Suppressor macrophage (primary cell): ENCODE measurements around the gene STXBP6.
A peak's percentile ranks its signal among the peaks of the same experiment; 100 is the strongest.
"Not testable (repeated sequence)": the region's sequence is repeated elsewhere in the genome, so short reads cannot be mapped to it uniquely, and the experiment has no call there.

Experiments
- DNase-seq, 4 experiments: peaks; one replicate each; pipeline ENCODE4 v3.0.0-alpha.2; 2020 to 2022

STXBP6 gene

DNA sequence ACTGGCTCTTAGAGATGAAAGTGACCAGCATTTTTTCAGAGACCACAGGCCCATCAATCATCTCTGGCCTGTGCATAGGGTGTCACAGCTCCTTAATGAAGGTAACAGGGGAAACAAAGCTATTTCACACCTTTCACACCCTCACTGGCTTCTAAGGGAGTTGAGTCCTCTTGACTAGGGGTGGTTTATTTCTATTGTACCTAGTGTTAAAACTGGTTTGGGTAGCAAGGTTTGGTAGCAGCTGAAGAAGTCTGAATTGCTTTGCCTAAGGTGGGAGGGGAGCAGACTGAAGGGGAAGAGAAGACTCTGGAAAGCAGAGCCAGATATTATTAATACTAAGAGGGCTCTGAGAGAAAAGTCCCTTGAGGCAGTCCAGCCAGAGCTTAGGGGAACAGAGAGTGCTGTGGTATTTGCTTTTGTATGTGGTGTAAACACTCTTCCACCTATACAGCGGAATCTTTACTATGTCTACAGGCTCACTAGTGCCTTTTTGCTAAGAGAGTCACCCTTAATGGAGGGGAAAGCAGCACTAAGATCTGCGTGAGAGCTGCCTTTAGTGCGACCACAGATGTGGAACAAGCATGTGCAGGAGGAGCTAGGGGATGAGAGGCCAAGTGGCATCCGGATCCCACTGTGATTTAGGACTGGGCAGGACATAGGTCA, 95.8 kb downstream of the STXBP6 start:
- DNase-seq = no peak

DNA sequence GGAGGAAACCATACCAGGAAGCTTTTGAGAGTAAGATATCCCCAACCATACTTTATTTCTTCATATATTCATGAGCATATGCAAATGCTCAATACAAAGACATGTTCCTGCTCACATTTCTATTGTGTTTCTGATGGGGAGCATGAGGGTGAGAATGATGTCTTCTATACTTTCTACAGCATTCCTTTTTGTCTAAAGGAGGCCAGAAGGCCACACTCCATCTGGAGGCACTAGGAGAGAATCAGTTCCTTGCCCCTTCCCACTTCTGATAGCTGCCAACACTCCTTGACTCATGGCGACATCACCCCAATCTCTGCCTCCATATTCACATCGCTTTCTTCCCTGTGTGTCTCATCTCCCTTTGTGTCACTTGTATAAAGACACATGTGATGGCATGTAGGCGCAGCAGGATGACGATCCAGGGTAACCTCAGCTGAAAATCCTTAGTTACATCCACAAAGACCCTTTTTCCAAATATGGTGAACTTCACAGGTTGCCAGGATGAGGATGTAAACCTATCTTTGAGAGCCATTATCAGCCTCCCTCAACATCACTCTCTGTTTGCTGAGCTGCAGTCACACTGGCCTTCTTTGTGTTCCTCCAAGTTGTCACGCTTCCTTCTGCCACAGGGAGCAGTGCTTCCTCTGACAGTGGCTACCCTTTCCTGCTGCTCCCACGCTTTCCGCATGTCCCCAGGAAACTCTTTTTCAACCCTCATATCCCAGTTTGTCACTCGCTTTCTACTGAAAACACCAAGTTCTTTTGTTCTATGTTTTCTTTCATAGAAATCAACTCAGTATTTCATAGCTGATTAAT, 96.9 kb downstream of the STXBP6 start:
- DNase-seq = peak in 3 of 4 experiments; percentile 3 to 17 (median 16)

DNA sequence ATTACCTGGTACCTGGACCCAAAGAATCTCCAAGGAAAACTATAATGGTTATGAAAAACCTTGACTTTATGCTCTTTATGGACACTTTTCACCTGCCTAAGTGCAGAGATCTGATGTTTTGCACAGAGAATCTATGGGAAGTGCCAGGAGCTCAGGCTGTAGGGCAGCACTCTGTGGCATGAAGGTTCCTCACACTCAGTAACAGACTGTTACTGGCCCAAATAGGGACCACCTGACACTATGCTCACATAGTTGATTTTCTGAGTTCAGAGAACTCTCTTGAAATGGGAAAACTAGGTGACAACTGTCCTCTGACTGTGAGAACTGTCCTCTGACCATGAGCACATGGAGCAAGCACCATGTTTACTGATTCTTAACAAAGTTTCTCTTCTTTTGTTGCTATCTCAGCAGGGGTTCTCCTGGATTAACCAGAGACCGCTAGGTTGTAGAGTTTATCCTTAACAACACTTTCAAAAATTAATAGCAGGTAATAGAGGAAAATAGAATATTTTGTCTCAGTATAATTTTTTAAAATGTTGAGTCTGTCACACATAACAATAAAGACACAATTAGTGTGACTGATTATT, 101.6 kb downstream of the STXBP6 start:
- DNase-seq = no peak

DNA sequence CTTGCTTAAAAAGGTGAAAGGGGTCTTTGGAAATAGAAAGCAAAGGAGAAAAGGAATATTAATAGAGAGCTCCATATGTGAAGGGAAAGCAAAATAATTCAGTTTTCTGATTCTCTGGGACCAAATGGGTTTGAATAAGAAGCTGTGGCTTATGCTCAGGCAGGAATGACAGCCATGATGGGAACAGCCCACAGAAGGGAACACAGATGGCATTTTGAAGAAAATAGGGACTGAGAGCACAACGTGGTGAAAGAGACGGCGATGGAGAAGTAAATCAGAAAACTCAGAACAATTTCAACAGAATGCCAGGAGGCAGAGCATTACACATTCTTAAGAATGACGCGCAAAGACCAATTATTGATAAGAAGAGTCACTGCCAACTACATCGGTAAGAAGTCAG, 102.8 kb downstream of the STXBP6 start:
- no peak for DNase-seq

DNA sequence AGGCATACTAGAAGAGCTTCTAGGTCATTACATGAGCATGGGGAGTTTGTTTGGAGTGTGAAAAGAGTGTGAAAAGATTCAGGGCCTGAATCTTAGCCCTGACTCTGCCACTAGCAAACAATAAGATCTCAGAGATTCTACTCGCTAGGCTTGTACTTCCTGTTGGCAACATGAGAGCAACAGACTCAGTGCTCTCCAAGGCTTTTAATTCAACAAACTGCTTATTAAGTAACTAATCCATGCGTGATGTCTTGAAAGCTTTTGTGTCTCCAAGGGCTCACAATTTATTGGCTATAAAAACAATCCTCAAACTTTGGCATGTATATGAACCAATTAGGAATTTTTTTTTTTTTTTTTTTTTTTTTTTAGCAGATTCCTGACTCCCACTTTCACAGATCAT, 105.1 kb downstream of the STXBP6 start:
- DNase-seq = no peak

DNA sequence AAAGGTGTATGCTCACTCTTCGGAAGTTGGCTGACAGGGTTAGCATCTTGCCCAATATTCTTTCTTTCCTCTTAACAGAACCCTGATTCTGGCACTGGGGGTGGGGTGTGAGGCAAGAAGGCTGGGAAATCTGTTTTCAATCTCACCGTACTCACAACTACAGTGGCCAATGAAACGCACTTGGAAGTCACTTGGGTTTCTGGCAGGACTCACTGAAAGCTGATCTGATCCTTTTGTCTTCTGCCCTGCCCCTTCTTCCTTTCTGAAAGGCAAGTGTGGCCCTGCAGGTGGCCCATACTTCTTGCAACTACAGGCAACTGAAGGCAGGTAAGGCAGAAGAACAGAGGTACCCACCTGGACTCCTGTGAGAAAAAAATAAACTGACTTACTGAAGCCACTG, 106.9 kb downstream of the STXBP6 start:
- no peak for DNase-seq

DNA sequence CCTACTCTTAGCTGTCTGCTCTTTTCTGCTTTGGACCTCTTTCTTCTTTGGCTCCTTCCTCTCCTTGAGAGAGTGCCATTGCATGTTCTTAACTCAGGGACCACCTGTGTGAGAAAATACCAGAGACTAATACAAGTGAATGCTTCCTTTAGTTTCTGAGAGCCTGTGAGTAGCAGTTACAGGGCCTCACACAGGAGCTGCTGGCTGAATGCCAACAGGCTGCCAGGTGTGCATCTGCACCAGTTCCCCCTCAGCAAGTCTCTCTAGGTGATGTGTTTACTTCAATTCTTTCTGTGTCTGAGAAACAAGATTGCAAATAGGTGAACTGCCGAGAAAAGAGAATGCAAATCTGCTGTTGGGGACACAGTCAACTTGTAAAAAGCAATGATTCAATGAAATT, 108.2 kb downstream of the STXBP6 start:
- DNase-seq = no peak

DNA sequence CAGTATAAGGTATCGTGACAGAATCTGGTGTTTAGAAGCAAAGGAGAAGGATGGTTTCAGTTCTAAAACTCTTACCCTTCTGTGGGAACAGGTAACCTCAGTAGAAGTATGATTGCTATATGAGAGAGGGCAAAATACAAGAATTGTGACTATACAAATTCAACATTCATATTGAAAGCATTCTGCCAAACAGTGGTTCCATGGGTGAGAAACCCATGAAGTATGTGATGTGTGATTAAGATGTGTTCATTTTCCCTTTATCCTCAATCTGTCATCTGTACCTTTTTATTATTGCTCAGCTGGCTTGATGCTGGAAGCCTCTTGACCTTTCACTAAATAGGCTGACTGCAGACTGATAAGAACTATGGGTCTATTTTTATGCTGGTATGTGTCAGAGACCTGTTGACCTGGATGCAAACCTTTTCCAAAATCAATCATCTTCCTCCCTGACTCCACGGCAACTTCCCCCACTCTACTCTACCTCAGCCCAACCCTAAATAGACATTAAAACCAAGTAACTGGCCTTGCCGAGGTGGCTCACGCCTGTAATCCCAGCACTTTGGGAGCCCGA, 109.6 kb downstream of the STXBP6 start:
- no peak for DNase-seq

DNA sequence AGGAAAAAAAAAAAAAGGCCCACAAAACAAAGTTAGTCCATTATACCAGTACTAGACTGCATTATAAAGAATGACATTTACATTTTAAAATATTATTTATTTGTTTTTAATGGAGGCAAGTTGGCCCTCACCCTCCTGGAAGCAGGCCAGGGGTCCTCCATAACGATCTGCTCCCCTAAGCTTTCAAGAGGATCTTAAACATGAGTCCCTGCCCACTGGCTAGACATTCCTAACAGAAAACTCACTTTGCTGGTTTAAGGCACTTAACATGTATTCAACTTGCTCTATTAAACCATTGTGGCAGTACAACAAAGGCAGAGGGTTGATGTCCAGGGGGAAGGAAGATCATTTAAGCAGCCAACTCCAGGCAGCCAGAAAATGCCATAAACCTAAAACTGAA, 111.4 kb downstream of the STXBP6 start:
- no peak for DNase-seq

DNA sequence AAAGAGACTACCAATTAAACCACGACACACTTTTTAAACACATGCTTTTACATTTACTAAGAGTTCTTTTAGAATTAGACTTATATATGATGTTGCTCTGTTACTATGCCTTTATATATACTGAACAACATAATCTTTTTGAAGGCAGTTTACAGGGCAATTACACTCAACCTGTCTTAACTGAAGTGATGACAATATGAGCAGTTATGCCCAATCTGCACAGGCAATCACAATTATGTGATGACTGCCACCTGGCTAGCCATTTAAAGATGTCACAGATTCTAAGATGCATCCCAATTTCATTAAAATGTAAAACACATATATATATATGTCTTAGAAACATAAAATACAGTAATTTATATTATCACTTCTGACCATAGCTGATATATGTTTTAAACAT, 112.6 kb downstream of the STXBP6 start:
- DNase-seq = no peak

DNA sequence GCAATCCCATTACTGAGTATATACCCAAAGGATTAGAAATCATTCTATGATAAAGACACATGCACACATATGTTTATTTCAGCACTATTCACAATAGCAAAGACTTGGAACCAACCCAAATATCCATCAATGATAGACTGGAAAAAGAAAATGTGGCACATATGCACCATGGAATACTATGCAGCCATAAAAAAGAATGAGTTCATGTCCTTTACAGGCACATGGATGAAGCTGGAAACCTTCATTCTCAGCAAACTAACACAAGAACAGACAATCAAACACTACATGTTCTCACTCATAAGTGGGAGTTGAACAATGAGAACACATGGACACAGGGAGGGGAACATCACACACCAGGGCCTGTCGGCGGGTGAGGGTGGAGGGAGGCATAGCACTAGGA, 113.2 kb downstream of the STXBP6 start:
- not testable (repeated sequence) for DNase-seq

DNA sequence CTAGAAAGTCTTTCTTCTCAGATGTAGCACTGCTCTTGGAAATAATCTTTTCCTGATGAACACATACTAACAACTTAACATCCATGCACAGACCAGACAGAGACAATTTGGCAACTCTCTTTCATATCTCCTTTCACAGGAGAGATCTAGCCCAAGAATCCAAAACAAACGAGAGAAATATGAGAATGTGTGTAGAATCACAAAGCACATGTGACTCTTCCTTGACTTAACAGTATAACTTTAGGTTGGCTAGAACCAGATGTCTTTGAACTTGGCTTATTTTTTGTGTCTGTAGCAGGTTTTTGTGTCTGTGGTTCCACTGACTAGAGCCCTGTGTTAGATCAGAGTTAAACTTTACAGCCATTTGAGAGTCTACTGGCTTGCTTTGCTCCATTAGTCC, 114.2 kb downstream of the STXBP6 start:
- DNase-seq = no peak

DNA sequence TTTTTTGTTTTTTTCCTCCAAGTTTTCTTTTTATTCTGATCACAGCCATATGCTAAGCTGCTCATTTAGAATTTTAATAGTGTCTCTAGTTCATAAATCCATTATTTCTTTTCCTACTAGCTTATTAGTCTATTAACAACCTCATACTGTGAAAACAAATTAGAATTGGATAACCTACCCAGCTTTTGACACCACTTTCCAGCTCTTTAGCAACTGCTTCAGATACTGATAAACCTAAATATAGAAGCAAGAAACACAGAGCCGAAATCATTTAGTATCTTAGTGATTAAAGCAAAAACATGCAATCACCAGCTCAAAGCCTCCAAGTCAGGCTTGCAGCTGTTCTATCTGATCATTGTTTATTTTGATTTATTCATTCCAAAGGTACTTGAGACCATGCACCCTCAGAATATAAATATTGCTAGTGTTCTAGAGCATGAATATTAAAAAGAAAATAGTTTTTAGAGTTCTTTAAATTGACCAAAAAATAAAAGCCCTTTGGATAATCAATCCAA, 121.5 kb downstream of the STXBP6 start:
- no peak for DNase-seq

DNA sequence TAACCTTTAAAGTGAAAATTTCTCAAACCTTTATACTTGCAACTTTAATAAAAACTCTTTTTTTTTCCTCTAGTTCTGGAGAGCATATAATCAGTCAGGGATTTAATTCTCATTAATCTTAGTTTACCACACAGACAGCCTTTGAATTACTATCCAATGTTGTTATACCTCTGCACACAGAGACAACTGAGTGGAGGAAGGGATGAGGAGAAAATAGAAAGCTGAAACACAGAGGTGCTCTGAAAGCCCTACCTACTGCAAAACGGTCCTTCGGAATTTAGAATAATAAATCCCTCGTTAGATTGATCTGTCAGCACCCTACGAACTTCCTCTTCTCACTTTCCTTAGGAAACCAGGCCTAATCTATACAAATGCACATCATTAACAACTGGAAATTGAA, 122.1 kb downstream of the STXBP6 start:
- DNase-seq = no peak

DNA sequence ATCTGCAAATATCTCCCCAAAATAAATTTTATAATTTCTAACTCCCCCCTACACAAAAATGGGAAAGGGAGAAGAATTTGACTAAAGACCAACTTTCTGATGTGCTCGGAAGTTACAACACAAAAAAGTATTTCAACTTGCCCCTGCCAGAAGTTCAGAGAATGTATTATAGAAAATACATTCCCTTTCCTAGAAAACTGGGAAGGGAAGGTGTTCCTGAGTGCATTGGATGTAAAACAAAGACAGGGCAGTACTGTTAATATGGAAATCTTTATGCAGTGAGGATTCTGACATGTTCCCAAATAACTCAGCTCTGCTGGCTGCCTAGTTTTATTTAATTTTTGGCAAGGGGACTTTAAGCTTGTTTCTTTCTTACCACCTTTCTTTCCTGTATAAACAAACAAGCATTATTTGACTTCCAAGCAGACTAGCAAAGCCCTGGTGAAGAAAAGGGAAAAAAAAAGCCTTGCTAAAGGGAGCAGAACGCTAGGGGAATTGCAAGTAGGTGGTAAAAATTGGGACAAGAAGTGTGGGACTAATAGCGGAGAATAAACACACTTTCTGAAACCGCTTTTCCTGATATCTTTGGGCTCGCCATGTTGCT, 124.1 kb downstream of the STXBP6 start:
- DNase-seq = no peak

DNA sequence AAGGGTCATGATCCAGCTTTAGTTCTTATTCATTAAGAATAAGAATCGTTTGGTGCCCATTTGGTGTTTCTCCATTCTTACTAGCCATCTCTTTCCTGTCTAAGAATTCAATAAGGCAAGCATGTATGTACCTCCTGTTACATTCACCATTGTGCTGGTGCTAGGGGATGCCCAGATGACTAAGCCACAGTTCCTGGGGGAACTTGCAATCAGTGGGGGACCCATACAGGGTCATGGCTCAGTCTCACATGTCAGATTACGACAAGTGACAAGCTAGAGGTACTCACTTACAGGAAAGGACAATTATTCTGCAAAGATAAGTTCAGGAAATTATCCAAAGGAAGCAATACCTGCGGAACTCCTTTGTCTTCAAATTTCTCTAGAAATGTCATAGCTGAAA, 125.4 kb downstream of the STXBP6 start:
- DNase-seq = no peak

DNA sequence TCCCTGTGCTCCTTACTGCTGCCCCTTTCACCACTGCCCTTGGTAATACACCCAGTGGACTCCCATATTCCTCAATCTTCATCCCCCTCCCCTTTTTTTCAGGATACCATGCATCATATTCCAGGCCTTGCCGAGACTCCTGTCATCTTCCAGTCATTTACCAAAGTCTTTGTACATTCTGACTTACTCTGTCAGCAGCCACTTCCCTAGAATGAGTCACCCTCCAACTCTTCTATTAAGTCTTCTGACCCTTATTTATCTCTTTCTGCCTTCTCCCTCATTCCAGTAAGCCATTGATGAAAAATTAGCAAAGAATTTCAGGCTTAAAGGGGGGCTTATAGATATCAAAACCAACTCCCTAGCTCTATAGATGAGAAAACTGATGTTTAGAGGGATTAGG, 128.0 kb downstream of the STXBP6 start:
- DNase-seq = peak in 1 of 4 experiments; percentile 9

DNA sequence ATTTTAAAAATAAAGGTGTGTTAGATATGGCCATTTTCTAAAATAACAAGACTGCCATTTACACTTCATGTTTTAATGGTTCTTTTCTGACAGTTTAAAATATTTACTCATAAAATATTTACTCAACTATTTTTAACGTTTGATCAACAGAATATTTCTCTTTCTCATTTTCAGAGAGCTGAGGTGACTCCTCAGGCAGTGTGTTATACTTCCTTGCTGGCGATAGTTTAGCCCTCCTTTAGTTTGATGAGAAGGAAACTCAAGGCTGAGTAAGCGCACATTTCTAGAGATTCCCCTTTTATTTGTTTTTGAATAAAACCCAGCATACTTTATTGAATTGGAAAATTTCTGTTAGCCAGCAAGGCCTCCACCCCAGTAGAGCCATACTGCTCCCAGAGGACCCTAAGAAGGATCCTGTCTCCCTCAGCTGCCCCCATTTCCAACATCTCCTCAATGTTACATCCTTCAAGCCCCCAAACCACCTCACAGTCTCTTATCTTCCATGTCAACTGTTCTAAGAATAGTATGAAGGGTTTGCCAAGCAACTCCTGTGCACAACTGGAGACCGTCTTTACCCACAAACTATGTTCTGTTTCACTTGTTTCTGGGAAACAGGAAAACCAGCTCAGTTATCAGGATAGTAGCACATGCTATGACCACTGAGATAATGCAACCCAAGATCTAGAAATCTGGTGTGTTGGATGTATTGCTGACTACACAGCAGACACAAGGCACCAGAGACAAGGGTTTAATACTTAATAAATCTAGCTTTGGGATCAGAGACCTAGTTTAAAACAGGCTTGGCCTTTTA, 129.5 kb downstream of the STXBP6 start:
- DNase-seq = no peak

DNA sequence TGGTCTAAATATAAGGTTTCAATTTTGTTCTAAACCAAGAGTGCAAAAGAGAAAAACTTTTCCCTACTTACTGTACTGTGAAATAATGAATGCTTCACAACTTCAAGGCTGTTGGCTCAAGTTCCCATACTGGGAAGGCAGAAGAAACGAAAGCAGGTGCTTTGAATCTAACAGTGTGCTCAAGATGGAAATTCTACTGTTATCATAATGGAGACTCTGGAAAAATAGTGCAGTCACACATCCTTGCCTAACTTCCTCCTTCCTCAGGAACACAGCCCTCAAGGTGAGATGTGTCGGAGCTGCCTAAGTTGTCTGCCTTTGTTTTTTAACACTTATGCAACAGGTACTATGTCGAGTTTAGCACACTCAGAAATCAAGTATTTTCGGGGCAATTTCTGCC, 131.1 kb downstream of the STXBP6 start:
- DNase-seq = no peak

DNA sequence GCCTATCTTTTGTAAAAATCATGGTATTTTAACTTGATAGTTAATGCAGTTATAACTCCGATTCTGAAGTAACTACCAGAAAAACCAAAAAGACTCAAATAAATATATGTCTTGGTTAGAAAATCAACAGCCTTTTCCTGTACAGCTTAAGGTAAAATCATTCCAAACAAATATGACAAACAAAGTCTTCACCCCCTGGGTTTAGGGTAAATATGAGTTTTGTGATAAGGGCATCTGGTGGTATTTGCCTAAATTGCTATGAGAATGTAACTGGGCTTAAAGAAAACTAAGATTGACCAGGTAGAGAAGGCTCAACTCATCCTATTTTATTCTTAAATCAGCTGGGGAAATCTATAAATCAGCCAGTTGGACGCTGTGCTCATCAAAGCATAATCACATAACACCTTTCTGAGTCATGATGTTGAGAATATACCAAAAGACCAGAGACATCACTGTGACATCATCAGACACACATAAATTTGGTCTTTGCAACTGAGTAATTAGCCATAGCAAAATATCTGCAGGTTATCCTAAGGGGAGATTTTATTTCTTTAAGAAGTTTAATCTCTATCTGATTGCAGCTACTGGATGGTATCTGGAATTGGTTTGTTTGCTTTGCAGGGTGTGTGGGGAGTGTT, 133.9 kb downstream of the STXBP6 start:
- no peak for DNase-seq

DNA sequence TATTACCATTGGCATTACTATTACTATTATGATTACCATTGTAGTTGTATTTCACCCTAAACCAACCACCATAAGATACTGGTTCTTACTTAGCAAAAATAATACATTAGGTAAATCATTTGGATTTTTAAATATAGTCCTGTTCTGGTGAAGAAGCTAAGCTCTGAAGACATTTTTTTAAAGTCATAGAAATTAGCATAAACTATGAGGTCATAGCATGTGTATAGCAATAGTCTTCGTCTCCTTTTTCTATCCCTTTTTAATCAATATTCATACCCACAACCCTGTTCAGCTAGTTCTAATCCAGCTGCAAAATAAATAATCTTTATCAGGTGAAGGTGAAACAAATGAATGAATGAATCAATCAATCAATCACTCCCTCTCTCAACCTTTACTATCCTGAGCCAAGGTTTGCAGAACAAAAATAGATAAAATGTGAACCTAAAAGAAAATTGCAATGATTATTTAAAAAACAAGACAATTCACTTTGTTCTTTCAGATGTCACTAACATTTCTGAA, 134.5 kb downstream of the STXBP6 start:
- DNase-seq = no peak
